Epithelial cell of proximal tubule (primary cell): ENCODE results near the gene SLC39A11. TPM values are rescaled to one million over a fixed set of nuclear protein-coding genes. Genes with fewer than 3 reads are reported as not detected.

ENCODE experiments used
- DNase-seq: peaks from one replicate; pipeline ENCODE4 v3.0.0-alpha.2; 2011; ENCODE audit warnings: low read depth
- H3K4me3 ChIP-seq: 2 replicates; pipeline ENCODE4 v1.5.1; 2011; ENCODE audit warnings: low read depth, mild to moderate bottlenecking, low read length
- CTCF ChIP-seq: conservative IDR thresholded peaks from 2 replicates; pipeline ENCODE4 v1.5.1; 2012; ENCODE audit warnings: low read depth, mild to moderate bottlenecking, low read length
- total RNA-seq: library from RNA; depleted of rRNA; stranded (reverse); fragments of >200 nt; gene quantifications from 2 replicates; pipeline ENCODE4 v1.2.3, GENCODE V29; 2015

The SLC39A11 gene
- total RNA-seq, 1 donor from 2014 or later = 12.6 TPM

GRCh38 chr17:73042809-73043685 is 49.4 kb downstream of the SLC39A11 start:
- TF ChIP-seq CTCF = no peak
- DNase-seq = no peak

GRCh38 chr17:73042225-73042624 is 50.3 kb downstream of the SLC39A11 start:
- TF ChIP-seq CTCF = no peak
- no peak for DNase-seq
- no peak overlapping the region for H3K4me3 ChIP-seq

More at GRCh38 chr17:73042809-73043685, 49.4 kb downstream of the SLC39A11 start:
- no peak overlapping the region for H3K4me3 ChIP-seq

GRCh38 chr17:73039282-73039681 is 53.2 kb downstream of the SLC39A11 start:
- no peak overlapping the region for H3K4me3 ChIP-seq
- DNase-seq = no peak
- TF ChIP-seq CTCF = no peak

GRCh38 chr17:73031472-73031871 is 61.0 kb downstream of the SLC39A11 start:
- no peak for DNase-seq
- TF ChIP-seq CTCF = no peak
- no peak overlapping the region for H3K4me3 ChIP-seq

GRCh38 chr17:73030995-73031394 is 61.5 kb downstream of the SLC39A11 start:
- no peak for TF ChIP-seq CTCF
- no peak for DNase-seq
- no peak overlapping the region for H3K4me3 ChIP-seq

- DNase-seq = peak; percentile 74
- H3K4me3 ChIP-seq = peak overlapping the region; percentile 24
- TF ChIP-seq CTCF = no peak
Observed at GRCh38 chr17:73030501-73030921, 62.0 kb downstream of the SLC39A11 start.

- peak overlapping the region; percentile 24 for H3K4me3 ChIP-seq
- TF ChIP-seq CTCF = no peak
- DNase-seq = no peak
Observed at GRCh38 chr17:73029991-73030390, 62.5 kb downstream of the SLC39A11 start.
